GM12872 (cell line): ENCODE measurements around the gene ZDHHC1.

ENCODE experiments used
- TF ChIP-seq, protein P1 (sequence below): IDR thresholded peaks from 3 replicates; pipeline ENCODE4 v1.5.1; 2011; ENCODE audit warnings: low read depth, mild to moderate bottlenecking, low read length, moderate library complexity; ENCODE audit not compliant: insufficient read depth

Gene ZDHHC1

DNA sequence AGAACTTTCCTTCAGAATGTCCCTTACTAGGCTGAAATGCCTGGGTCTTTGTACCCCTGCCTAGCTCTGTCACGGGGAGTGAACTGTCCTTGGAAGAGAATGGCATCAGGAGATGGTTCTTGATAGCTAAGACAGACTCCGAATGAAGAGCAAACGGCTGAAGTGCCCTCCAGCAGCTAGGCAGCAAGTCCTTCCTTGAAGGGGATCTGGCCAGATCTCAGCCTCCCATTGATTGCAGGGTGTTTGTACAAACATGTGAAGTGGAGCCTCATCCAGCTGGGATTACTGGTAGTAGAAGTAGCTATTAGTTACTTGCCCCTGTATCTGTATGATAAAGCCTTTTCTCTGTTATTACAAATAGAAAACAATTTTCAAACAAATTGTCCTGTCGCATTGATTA, 58.7 kb downstream of the ZDHHC1 start:
- TF ChIP-seq, protein P1, sequence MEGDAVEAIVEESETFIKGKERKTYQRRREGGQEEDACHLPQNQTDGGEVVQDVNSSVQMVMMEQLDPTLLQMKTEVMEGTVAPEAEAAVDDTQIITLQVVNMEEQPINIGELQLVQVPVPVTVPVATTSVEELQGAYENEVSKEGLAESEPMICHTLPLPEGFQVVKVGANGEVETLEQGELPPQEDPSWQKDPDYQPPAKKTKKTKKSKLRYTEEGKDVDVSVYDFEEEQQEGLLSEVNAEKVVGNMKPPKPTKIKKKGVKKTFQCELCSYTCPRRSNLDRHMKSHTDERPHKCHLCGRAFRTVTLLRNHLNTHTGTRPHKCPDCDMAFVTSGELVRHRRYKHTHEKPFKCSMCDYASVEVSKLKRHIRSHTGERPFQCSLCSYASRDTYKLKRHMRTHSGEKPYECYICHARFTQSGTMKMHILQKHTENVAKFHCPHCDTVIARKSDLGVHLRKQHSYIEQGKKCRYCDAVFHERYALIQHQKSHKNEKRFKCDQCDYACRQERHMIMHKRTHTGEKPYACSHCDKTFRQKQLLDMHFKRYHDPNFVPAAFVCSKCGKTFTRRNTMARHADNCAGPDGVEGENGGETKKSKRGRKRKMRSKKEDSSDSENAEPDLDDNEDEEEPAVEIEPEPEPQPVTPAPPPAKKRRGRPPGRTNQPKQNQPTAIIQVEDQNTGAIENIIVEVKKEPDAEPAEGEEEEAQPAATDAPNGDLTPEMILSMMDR = no peak

DNA sequence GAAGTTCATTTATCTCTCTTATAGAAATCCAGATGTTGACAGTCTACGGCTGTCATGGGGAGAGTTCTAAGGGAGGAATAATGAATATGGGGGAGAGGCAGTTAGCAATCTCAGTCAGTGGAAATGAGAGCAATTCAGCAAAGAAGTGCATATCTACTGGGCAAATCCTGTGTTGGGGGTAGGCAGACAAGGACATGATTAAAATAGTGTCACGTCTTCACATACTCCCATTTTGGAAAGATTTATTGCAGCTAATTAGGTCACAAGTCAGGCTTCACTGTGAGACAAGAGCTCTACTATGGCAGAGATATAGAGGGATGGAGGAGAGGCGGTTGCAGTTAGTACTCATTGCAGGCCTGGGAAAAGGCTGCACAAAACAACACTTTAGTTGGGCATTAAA, 59.9 kb downstream of the ZDHHC1 start:
- TF ChIP-seq, protein P1 = no peak

DNA sequence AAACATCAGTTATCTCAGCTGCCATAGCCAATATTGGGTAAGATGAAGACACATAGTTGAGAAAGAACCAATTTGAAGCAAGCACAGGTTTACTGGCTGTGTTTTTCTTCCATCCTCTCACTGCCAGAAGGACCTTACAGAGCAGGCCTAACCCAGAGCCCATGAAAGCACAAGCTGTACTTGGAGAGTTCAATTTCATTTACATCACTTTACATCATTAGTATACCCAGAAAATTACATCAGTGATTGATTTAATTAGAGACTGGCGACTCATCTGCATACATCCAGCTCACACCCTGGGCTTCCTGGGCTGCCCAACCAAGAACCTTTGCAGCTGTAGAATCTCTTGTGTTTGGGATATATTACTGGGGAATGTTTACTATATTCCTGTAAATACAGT, 66.0 kb downstream of the ZDHHC1 start:
- TF ChIP-seq, protein P1 = no peak

DNA sequence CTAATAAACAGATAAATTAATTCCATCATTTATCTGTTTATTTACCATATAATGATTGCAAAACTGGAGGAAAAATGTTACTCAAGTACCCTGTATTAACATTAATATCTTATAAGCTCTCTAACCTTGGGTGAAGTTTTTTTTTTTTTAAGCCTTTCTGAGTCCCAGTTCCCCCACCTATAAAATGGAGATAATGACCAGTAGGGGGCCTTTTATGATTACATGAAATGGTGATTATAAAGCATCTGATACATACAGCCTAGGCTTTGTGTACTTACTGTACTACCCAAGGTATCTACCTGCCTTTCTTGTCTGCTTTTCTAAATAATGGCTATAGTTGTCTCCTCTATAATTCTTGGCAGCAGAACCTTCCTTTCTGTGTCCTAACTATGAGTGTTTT, 67.1 kb downstream of the ZDHHC1 start:
- TF ChIP-seq, protein P1 = peak; percentile 47

DNA sequence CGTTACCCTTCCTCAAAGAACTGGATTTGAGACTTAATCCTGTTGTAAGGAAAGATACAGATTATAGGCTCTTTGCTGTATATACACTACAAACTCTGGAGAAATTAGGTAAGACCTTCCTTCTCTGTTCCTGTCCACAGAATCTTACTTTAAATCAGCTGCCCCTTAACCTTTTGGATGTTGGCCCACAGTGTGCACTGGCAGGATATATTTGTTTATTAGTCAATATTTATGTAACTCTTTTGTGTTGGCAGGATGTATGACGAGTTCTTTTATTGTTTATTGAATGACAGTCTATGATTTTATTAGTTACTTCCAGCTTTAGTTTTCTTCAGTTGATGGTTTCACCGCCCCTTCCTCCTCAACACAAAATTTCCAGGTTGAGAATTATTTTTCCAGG, 69.9 kb downstream of the ZDHHC1 start:
- TF ChIP-seq, protein P1 = no peak

DNA sequence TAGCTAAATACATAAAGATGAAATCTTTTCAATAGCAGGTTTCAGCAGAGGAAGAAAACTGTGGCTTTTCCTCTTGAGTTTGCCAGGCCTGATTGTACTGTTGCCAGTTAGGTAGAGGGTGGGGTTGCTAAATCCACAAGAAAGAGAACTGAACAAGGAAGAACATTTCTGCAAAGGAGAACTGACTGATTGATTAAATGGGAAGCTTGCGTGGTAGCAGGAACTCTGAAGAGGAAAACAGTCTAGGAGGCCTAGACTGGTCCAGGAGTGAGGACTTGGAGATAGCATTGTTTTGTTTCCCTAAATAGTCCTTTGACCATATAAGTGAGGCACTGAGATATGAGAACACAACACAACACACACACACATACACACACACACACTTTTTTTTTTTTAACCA, 70.9 kb downstream of the ZDHHC1 start:
- TF ChIP-seq, protein P1 = no peak
